ENCODE data around the gene RANBP1.

DNA sequence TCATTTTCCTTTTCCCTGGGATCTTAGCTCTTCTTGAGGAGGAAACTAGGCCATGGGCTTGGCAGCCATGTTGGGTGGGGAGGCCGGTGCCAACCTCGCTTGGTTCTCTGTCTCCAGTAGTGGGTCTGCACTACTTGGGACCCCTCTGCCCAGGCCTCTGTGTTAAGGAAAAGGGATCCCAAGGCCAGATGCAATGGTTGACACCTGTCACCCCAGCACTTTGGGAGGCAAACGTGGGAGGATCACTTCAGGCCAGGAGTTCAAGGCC, 13.8 kb downstream of the RANBP1 start:
- no peak for TF ChIP-seq SMARCE1 (IDR thresholded peaks at IDR 0.05; ENCODE audit: borderline replicate concordance)
- no peak for TF ChIP-seq SRF (IDR thresholded peaks at IDR 0.05; ENCODE audit: low read depth, low read length)
- no peak for TF ChIP-seq ATF1 (CRISPR knock-in tag; IDR thresholded peaks at IDR 0.05)
- TF ChIP-seq, protein P1, sequence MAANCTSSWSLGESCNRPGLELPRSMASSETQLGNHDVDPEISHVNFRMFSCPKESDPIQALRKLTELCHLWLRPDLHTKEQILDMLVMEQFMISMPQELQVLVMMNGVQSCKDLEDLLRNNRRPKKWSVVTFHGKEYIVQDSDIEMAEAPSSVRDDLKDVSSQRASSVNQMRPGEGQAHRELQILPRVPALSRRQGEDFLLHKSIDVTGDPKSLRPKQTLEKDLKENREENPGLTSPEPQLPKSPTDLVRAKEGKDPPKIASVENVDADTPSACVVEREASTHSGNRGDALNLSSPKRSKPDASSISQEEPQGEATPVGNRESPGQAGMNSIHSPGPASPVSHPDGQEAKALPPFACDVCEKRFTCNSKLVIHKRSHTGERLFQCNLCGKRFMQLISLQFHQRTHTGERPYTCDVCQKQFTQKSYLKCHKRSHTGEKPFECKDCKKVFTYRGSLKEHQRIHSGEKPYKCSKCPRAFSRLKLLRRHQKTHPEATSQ (CRISPR knock-in tag; IDR thresholded peaks at IDR 0.05; ENCODE audit: borderline replicate concordance): no peak
- no peak for TF ChIP-seq ZNF589 (CRISPR knock-in tag; conservative IDR thresholded peaks at IDR 0.05)
- TF ChIP-seq, protein P2, sequence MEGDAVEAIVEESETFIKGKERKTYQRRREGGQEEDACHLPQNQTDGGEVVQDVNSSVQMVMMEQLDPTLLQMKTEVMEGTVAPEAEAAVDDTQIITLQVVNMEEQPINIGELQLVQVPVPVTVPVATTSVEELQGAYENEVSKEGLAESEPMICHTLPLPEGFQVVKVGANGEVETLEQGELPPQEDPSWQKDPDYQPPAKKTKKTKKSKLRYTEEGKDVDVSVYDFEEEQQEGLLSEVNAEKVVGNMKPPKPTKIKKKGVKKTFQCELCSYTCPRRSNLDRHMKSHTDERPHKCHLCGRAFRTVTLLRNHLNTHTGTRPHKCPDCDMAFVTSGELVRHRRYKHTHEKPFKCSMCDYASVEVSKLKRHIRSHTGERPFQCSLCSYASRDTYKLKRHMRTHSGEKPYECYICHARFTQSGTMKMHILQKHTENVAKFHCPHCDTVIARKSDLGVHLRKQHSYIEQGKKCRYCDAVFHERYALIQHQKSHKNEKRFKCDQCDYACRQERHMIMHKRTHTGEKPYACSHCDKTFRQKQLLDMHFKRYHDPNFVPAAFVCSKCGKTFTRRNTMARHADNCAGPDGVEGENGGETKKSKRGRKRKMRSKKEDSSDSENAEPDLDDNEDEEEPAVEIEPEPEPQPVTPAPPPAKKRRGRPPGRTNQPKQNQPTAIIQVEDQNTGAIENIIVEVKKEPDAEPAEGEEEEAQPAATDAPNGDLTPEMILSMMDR (CRISPR knock-in tag; IDR thresholded peaks at IDR 0.05): no peak
- TF ChIP-seq, protein P3, sequence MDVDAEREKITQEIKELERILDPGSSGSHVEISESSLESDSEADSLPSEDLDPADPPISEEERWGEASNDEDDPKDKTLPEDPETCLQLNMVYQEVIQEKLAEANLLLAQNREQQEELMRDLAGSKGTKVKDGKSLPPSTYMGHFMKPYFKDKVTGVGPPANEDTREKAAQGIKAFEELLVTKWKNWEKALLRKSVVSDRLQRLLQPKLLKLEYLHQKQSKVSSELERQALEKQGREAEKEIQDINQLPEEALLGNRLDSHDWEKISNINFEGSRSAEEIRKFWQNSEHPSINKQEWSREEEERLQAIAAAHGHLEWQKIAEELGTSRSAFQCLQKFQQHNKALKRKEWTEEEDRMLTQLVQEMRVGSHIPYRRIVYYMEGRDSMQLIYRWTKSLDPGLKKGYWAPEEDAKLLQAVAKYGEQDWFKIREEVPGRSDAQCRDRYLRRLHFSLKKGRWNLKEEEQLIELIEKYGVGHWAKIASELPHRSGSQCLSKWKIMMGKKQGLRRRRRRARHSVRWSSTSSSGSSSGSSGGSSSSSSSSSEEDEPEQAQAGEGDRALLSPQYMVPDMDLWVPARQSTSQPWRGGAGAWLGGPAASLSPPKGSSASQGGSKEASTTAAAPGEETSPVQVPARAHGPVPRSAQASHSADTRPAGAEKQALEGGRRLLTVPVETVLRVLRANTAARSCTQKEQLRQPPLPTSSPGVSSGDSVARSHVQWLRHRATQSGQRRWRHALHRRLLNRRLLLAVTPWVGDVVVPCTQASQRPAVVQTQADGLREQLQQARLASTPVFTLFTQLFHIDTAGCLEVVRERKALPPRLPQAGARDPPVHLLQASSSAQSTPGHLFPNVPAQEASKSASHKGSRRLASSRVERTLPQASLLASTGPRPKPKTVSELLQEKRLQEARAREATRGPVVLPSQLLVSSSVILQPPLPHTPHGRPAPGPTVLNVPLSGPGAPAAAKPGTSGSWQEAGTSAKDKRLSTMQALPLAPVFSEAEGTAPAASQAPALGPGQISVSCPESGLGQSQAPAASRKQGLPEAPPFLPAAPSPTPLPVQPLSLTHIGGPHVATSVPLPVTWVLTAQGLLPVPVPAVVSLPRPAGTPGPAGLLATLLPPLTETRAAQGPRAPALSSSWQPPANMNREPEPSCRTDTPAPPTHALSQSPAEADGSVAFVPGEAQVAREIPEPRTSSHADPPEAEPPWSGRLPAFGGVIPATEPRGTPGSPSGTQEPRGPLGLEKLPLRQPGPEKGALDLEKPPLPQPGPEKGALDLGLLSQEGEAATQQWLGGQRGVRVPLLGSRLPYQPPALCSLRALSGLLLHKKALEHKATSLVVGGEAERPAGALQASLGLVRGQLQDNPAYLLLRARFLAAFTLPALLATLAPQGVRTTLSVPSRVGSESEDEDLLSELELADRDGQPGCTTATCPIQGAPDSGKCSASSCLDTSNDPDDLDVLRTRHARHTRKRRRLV (CRISPR knock-in tag; IDR thresholded peaks at IDR 0.05): no peak
- no peak for TF ChIP-seq NR2C2 (CRISPR knock-in tag; IDR thresholded peaks at IDR 0.05; ENCODE audit: borderline replicate concordance)
- TF ChIP-seq EZH2 (conservative IDR thresholded peaks at IDR 0.05; ENCODE audit: low read depth, low read length): no peak
- TF ChIP-seq, protein P4, sequence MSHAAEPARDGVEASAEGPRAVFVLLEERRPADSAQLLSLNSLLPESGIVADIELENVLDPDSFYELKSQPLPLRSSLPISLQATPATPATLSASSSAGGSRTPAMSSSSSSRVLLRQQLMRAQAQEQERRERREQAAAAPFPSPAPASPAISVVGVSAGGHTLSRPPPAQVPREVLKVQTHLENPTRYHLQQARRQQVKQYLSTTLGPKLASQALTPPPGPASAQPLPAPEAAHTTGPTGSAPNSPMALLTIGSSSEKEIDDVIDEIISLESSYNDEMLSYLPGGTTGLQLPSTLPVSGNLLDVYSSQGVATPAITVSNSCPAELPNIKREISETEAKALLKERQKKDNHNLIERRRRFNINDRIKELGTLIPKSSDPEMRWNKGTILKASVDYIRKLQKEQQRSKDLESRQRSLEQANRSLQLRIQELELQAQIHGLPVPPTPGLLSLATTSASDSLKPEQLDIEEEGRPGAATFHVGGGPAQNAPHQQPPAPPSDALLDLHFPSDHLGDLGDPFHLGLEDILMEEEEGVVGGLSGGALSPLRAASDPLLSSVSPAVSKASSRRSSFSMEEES (CRISPR knock-in tag; IDR thresholded peaks at IDR 0.05): no peak
